ENCODE results near the gene TCP11. TPM values are rescaled to one million over a fixed set of nuclear protein-coding genes. Genes with fewer than 3 reads are reported as not detected.

The TCP11 gene
- total RNA-seq = not detected in 2 replicates
- total RNA-seq (2013) = not detected
- polyA plus RNA-seq = not detected in 2 replicates
- polyA minus RNA-seq = not detected in 2 replicates

- no peaks in the 10 kb centered on the region for H3K79me2 ChIP-seq (ENCODE audit: control insufficient read depth, insufficient read depth, low read length)
- peaks cover 9 to 15% of the 10 kb centered on the region in 2 donors for H3K4me1 ChIP-seq (ENCODE audit: control insufficient read depth in 2 of 2, insufficient read depth in 2 of 2, low read length in 2 of 2)
- POLR2A ChIA-PET = no interaction called here
- peak within 1 kb of the TSS; percentile 27 for H3K9ac ChIP-seq (ENCODE audit: low read length)
- H3K4me2 ChIP-seq (replicated peaks; ENCODE audit: low read depth, low read length, poor library complexity, severe bottlenecking) = peak within 1 kb of the TSS; percentile 66
- no peaks in the 10 kb centered on the region for H3K9me3 Mint-ChIP-seq (ENCODE audit: insufficient read depth)
- peaks cover 0 to 17% (median 8%) of the 10 kb centered on the region in 4 experiments for H3K27me3 ChIP-seq (replicated peaks in 1 of 4; ENCODE audit: control extremely low read depth in 1 of 4, control insufficient read depth in 3 of 4, insufficient read depth in 4 of 4, low read length in 3 of 4)
- H3K4me3 Mint-ChIP-seq = peak within 1 kb of the TSS; percentile 47
- peaks cover 13% of the 10 kb centered on the region for H3K4me1 Mint-ChIP-seq
- intact Hi-C loops (cut with micrococcal nuclease) = loop anchor here (2.0 to 10.0 kb wide), 3 partner anchors 100 to 979 kb away; no protein-coding TSS in a partner anchor
- H3K27me3 Mint-ChIP-seq = peaks cover 18% of the 10 kb centered on the region
- H4K20me1 ChIP-seq (ENCODE audit: control insufficient read depth, insufficient read depth, low read length, poor library complexity, severe bottlenecking) = no peaks in the 10 kb centered on the region
- ATAC-seq (ENCODE audit: low read depth) (no peak), DNase-seq (peak; percentile 48)
- H3K27ac ChIP-seq (ENCODE audit: low read length in 2 of 2) = no peak within 1 kb of the TSS
- no peak within 1 kb of the TSS for H3K27ac Mint-ChIP-seq
- CTCF ChIA-PET = interaction anchor here (0.9 to 1.8 kb wide), 3 partner anchors 17 to 681 kb away, joined by 3 to 5 read pairs (median 4); no protein-coding TSS in a partner anchor
- H3K9me3 ChIP-seq (ENCODE audit: control extremely low read depth in 1 of 3, control insufficient read depth in 2 of 3, insufficient read depth in 1 of 3, low read length in 2 of 3) = peaks cover 0 to 7% (median 0%) of the 10 kb centered on the region in 3 donors
- no peaks in the 10 kb centered on the region for H3K36me3 ChIP-seq (replicated peaks in 1 of 2; ENCODE audit: control extremely low read depth in 1 of 2, control insufficient read depth in 1 of 2, extremely low read depth in 1 of 2, insufficient read depth in 2 of 2, low read length in 1 of 2)
- WGBS (ENCODE audit: insufficient coverage) = 24% methylated on average over 67 of the region's 69 CpGs
- peak within 1 kb of the TSS; percentile 56 for H2AFZ ChIP-seq (ENCODE audit: insufficient read depth, low read depth, low read length, poor library complexity, severe bottlenecking)
- peak within 1 kb of the TSS in 2 of 5 experiments; percentile 25 to 32 for H3K4me3 ChIP-seq (ENCODE audit: control extremely low read depth in 1 of 5, extremely low read depth in 1 of 5, insufficient read depth in 1 of 5, low read depth in 2 of 5, low read length in 4 of 5)
- no peak for TF ChIP-seq CTCF (IDR thresholded peaks at IDR 0.05)
- TF ChIP-seq EZH2 (IDR thresholded peaks at IDR 0.05; ENCODE audit: borderline replicate concordance, insufficient read depth, low read depth, low read length, poor library complexity, severe bottlenecking) = no peak
Observed at GRCh38 chr6:35141007-35141655, at the start of gene TCP11. Gene TCP11 (minus strand): TSS chr6:35141339. CDS start chr6:35140870, 469 bp downstream.

GRCh38 chr6:35190306-35190705 lies 49.2 kb upstream of the TCP11 start:
- H3K79me2 ChIP-seq (ENCODE audit: control insufficient read depth, insufficient read depth, low read length) = no peaks in the 10 kb centered on the region
- H3K27ac ChIP-seq (ENCODE audit: low read length in 2 of 2) = no peak overlapping the region
- no peak for DNase-seq
- H3K4me1 Mint-ChIP-seq = no peaks in the 10 kb centered on the region
- ChIA-PET POLR2A (no interaction called here), CTCF (interaction anchor here (0.9 kb wide), 1 partner anchor 15 kb away, joined by 3 read pairs; no protein-coding TSS in a partner anchor)
- no peak overlapping the region for H3K27ac Mint-ChIP-seq
- no peak overlapping the region for H3K4me2 ChIP-seq (replicated peaks; ENCODE audit: low read depth, low read length, poor library complexity, severe bottlenecking)
- H4K20me1 ChIP-seq (ENCODE audit: control insufficient read depth, insufficient read depth, low read length, poor library complexity, severe bottlenecking) = no peaks in the 10 kb centered on the region
- H3K9ac ChIP-seq (ENCODE audit: low read length) = no peak overlapping the region
- no peaks in the 10 kb centered on the region for H3K36me3 ChIP-seq (replicated peaks in 1 of 2; ENCODE audit: control extremely low read depth in 1 of 2, control insufficient read depth in 1 of 2, extremely low read depth in 1 of 2, insufficient read depth in 2 of 2, low read length in 1 of 2)
- TF ChIP-seq EZH2 (IDR thresholded peaks at IDR 0.05; ENCODE audit: borderline replicate concordance, insufficient read depth, low read depth, low read length, poor library complexity, severe bottlenecking) (no peak), CTCF (IDR thresholded peaks at IDR 0.05) (no peak)
- intact Hi-C loops (cut with micrococcal nuclease) = no loop called here
- H3K4me1 ChIP-seq (ENCODE audit: control insufficient read depth in 2 of 2, insufficient read depth in 2 of 2, low read length in 2 of 2) = no peaks in the 10 kb centered on the region
- peaks cover 0 to 5% (median 2%) of the 10 kb centered on the region in 4 experiments for H3K27me3 ChIP-seq (replicated peaks in 1 of 4; ENCODE audit: control extremely low read depth in 1 of 4, control insufficient read depth in 3 of 4, insufficient read depth in 4 of 4, low read length in 3 of 4)
- peaks cover 26% of the 10 kb centered on the region for H3K27me3 Mint-ChIP-seq
- H3K9me3 ChIP-seq (ENCODE audit: control extremely low read depth in 1 of 3, control insufficient read depth in 2 of 3, insufficient read depth in 1 of 3, low read length in 2 of 3) = no peaks in the 10 kb centered on the region
- no peak for ATAC-seq (ENCODE audit: low read depth)
- no peak overlapping the region for H2AFZ ChIP-seq (ENCODE audit: insufficient read depth, low read depth, low read length, poor library complexity, severe bottlenecking)
- H3K4me3 Mint-ChIP-seq = no peak overlapping the region
- no peak overlapping the region for H3K4me3 ChIP-seq (ENCODE audit: control extremely low read depth in 1 of 5, extremely low read depth in 1 of 5, insufficient read depth in 1 of 5, low read depth in 2 of 5, low read length in 4 of 5)
- H3K9me3 Mint-ChIP-seq (ENCODE audit: insufficient read depth) = no peaks in the 10 kb centered on the region

Measured in B cell (primary cell).